D341Med (cell line): ENCODE data around the gene HOXA13.

Source experiments
- DNase-seq: peaks from one replicate; pipeline ENCODE4 v3.0.0; 2012; ENCODE audit warnings: low spot score

Gene HOXA13

GRCh38 chr7:27181795-27182275 is 18.1 kb downstream of the HOXA13 start:
- no peak for DNase-seq

GRCh38 chr7:27180431-27181420 is 19.2 kb downstream of the HOXA13 start:
- DNase-seq, result no peak

GRCh38 chr7:27179503-27180430 is 20.1 kb downstream of the HOXA13 start:
- peak; percentile 85 for DNase-seq

- no peak for DNase-seq
Observed at GRCh38 chr7:27179030-27179429, 20.9 kb downstream of the HOXA13 start.

GRCh38 chr7:27178366-27178765 is 21.5 kb downstream of the HOXA13 start:
- DNase-seq, result no peak

GRCh38 chr7:27177795-27178320 is 22.0 kb downstream of the HOXA13 start:
- DNase-seq, result no peak

GRCh38 chr7:27176962-27177794 is 22.7 kb downstream of the HOXA13 start:
- no peak for DNase-seq

GRCh38 chr7:27176524-27176845 is 23.4 kb downstream of the HOXA13 start:
- DNase-seq, result no peak

- no peak for DNase-seq
Observed at GRCh38 chr7:27175626-27176523, 24.0 kb downstream of the HOXA13 start.

- no peak for DNase-seq
Observed at GRCh38 chr7:27174874-27175625, 24.8 kb downstream of the HOXA13 start.

GRCh38 chr7:27173956-27174873 is 25.7 kb downstream of the HOXA13 start, which contains the start of gene HOXA10:
TSS of gene HOXA10 (minus strand) at chr7:27174320. CDS start at chr7:27174306, 14 bp downstream.
- DNase-seq, result no peak

- no peak for DNase-seq
Observed at GRCh38 chr7:27173511-27173955, 26.4 kb downstream of the HOXA13 start.

- DNase-seq, result peak; percentile 69
Observed at GRCh38 chr7:27172823-27173510, 26.9 kb downstream of the HOXA13 start.

- DNase-seq, result no peak
Observed at GRCh38 chr7:27172315-27172774, 27.5 kb downstream of the HOXA13 start.

GRCh38 chr7:27171637-27172314 is 28.1 kb downstream of the HOXA13 start:
- no peak for DNase-seq

GRCh38 chr7:27171325-27171636 is 28.6 kb downstream of the HOXA13 start:
- DNase-seq, result no peak
